GM21360 (cell line): ENCODE measurements around the gene TMEM98.
"Not testable (repeated sequence)": the region's sequence is repeated elsewhere in the genome, so short reads cannot be mapped to it uniquely, and the experiment has no call there.

Experiments used
- ATAC-seq: cut with Tn5 transposase; IDR thresholded peaks from one replicate; pipeline ENCODE4 v1.9.1; 2021; ENCODE audit warnings: mild to moderate bottlenecking, moderate library complexity; ENCODE audit not compliant: unreplicated experiment

Gene TMEM98, protein sequence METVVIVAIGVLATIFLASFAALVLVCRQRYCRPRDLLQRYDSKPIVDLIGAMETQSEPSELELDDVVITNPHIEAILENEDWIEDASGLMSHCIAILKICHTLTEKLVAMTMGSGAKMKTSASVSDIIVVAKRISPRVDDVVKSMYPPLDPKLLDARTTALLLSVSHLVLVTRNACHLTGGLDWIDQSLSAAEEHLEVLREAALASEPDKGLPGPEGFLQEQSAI

DNA sequence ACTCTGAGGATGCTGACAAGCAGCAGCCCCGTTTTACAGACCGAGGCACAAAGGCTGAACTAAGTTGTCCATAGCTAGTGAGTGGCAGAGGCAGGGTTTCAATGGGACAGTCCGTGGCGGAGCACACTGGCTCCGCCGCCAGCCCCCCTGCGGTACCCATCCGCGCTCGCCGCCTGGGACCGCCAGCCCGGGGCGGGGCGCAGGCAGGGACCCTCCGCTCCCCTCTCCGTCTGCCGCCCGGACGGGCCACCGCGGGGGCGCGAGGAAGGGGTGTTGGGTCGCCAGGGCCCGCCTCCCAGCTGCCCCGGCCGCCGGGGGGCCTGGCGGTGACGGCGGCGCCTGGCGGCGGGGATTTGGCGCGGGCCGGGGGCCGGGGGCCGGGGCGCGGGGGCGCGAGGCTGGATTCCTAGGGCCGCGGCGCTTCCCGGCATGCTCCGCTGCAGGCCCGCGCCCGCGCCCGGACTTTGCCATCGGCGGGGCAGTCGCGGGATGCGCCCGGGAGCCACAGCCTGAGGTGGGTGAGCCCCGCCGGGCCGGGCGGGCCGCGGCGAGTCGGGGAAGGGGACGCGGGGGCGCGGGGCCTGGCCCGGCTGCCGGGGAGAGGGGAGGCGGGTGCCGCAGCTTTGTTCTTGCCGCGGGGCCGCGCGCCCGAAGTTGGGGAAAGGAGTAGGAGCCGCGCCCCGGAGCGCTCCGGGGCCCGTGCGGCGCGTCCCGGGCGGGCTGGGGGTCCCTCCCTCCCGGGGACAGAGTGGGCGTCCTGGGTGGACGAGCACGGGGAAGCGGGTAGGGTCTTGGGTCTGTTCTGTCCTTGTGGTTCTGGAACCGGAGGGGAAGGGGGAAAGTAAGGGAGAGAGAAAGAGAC, at the start of gene TMEM98:
TSS of gene TMEM98 (plus strand) at position 430 of the 862 bp plus-strand sequence. CDS start 3,376 bp downstream, outside the sequence.
- no peak for ATAC-seq

DNA sequence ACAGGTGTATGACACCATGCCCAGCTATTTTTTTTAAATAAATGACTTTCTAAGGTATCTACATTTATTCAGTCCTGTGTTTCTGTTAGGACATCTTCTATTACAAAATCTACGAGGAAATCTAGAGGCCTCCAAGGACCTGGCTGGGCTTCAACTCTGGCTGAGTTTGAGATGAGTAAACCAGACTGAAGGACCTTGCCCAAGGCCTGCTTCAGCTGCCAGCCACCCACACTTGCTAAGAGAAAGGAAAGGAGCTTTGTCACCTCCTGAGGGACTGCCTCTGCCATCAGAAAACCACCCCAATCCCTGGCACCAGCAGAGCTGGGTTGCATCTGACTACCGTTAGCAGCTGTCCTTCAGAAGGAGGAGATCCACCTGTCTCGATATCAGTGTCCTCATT, 49.7 kb upstream of the TMEM98 start:
- ATAC-seq, result no peak

DNA sequence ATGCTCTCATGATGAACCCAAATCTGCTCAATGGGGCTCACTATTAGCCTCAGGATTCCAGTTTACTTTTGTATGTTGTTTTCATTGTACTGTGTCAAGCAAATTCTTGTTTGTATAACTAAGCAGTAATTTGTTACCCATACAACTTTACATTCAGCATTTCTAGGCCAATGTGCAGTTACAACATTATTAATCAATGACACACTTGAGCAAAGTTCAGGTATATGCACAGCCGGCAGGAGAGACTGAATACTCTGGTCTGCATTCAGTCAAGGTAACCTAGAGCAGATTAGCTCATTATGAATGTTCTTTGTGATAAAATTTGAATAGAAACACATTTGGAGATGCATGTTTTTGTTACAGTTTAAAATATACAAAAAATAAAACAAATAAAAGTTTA, 48.8 kb upstream of the TMEM98 start:
- ATAC-seq, result no peak

DNA sequence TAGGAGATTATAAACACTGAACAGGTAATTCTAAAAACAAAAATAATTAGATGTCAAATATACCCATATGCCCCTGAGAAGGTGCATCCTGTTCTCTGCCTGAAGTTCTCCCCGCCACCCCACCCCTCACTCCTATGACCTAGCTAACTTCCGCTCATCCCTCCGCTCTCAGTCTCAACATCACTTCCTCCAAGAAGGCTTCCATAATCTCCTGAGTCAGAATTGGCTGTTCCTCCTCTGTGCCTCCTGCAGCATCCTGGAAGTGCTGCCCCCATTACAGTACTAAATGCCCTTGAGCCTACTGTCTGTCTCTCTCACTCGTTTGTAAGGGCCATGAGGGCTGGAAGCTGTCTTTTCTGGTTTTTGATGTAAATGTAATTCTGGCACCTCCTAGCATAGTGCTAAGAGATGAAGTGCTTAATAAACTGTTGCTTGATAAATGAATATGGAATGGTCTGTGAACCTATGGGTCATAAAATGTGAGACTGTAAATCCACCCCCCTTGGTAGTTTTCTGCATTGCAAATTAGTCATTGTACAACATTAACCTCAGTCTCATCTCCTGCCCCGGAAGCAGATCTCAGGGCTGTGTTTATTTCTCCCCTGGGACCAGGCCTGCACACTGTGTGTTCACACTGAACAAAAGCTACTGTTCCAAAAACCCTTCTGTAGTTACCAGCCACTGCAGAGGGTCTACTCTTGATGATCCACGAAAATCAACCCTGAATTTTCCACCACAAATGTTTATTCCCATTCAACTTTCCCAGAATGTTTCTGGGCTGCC, 47.1 kb upstream of the TMEM98 start:
- ATAC-seq, result no peak

DNA sequence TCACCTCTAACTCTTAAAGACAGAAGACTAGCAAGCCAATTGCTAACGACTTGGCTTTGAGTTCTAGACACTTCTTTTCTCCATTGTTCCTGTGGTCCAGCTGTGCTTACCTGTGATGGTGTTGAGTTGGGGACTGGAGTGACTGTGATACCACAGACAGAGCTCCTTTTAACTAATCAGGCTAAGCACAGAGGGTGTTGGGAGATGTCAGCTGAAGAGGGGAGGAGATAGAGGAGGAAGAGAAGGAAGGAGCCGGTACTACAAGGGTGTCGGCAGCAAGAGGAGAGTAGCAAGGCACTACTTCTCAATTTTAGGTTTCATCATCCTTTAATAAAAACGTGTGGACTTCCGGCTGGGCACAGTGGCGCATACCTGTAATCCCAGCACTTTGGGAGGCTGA, 45.9 kb upstream of the TMEM98 start:
- no peak for ATAC-seq

DNA sequence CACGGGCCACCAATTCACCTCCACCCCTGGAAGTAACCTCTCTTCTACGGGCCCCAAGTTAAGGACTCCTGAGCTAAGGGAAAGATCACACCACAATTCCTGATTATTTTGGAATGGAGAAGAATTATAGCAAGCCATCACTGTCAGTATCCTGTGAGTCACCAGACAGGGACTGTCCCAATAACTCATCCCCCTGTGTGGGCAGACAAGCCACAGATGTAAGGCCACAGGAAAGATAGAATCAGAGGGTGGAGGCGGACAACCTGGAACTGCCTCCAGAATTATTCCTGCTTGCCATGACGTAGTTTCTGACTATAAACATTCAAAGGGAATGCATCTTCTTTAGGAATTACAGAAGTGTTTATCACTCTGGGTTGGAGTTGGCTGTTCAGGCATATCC, 45.2 kb upstream of the TMEM98 start:
- ATAC-seq, result no peak

DNA sequence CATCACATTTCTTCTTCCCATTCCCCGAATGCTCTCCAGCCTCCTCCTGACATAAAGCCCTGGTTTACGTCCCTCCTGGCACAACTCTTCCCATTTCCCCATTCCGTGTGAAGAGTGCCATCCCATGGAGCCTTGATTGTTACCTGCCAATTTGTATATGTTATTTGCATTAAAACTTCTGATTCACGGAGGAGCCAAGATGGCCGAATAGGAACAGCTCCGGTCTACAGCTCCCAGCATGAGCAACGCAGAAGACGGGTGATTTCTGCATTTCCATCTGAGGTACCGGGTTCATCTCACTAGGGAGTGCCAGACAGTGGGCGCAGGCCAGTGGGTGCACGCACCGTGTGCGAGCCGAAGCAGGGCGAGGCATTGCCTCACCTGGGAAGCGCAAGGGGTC, 41.0 kb upstream of the TMEM98 start:
- ATAC-seq, result not testable (repeated sequence)

DNA sequence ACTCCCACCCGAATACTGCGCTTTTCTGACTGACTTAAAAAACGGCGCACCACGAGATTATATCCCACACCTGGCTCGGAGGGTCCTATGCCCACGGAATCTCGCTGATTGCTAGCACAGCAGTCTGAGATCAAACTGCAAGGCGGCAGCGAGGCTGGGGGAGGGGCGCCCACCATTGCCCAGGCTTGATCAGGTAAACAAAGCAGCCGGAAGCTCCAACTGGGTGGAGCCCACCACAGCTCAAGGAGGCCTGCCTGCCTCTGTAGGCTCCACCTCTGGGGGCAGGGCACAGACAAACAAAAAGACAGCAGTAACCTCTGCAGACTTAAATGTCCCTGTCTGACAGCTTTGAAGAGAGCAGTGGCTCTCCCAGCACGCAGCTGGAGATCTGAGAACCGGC, 40.5 kb upstream of the TMEM98 start:
- ATAC-seq, result not testable (repeated sequence)

DNA sequence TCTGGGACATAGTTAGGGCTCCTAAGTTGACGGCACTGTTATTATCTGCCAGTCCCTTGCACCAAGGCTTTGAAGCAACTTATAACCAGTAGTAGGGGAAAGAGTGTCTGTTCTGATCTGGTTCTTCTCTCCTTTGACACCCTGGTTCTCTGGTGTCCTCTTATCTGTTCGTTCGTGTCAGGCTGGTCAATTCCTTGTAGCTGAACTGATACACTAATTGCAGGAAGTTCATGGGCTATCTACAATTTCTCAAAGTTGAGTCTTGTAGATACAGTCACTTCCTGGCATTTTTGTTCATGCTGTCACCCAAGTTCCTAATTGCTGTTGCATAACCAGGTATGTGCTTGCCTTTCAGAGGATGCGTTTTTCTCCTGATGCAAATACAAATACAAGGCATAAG, 33.7 kb upstream of the TMEM98 start:
- ATAC-seq, result no peak

DNA sequence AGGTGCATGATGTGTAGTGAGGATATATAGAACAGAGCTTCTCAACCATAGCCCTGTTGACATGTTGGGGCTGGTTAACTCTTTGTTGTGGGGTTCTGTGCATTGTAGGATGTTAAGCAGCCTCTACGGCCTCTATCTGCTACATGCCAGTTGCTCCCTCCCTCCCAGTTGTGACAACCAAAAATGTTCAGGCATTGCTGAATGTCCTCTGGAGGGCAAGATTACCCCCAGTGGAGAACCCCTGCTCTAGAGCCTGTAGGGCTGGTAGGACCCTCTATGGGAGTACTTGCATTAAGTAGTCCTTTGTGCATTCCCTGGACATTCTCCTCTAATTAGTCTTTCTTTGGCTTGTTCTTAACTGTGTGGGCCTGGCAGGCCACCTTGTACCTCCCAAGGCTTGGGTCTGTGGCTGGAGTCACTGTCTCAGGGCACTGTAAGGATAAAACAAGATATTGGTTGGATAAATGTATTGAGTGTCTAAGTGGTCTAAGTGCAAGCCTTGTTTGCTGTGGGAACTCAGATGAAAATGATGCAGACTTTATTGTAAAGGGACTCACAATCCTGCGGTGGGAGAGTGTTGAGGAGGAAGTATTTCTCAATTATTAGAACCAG, 31.2 kb upstream of the TMEM98 start:
- no peak for ATAC-seq

DNA sequence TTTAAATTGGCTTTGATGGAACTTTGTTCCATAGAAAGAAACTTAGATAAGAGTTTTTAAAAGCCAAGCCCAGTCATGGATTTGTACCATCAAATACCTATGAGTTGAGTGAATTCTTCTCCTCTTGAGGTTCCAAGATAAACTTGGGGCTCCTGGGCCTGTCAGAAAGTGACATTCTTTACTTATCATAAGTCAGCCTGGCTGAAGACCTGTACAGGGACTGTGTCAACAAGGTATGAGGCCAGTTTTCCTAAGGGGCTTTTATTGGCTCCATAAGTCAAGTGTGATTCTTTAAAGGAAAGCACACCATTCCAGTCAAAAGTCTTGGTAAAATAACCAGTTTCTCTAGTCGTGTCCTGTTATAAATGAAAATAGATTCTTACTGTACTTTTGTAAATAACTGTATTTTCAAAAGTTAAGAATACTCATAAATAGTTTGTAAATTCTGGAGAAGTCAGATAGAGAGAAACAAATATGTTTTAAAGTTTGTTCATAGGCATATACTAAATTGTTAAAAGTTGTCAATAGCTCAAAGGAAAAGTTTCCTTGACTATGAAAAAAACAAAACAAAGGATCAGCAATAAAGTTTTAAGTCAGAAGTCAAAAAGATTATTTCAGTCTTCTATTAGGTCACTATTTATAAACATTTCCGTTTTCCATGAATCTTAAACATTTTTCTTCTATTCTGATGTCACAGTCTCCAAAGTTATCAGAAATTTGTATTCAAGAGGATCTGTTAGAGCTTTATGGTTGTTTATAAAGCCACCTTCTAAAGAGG, 28.5 kb upstream of the TMEM98 start:
- no peak for ATAC-seq

DNA sequence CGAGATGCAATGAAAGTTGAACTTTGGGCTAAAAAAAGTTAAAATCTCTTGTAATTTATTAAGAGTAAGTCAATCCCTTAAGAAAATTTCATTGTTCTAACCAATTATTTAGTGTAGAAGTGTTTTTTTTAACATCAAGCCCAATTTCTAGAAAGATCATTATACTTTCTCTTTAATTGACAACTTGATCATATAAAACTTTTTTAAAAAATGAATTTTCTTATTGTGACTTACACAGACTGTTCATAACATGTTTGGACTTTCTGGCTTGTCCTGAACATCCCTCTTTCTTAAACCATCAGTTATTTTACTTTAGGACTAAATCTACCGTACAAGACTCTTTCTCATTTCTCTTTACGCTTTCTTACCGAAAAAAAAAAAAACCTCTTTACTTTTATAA, 26.2 kb upstream of the TMEM98 start:
- no peak for ATAC-seq

DNA sequence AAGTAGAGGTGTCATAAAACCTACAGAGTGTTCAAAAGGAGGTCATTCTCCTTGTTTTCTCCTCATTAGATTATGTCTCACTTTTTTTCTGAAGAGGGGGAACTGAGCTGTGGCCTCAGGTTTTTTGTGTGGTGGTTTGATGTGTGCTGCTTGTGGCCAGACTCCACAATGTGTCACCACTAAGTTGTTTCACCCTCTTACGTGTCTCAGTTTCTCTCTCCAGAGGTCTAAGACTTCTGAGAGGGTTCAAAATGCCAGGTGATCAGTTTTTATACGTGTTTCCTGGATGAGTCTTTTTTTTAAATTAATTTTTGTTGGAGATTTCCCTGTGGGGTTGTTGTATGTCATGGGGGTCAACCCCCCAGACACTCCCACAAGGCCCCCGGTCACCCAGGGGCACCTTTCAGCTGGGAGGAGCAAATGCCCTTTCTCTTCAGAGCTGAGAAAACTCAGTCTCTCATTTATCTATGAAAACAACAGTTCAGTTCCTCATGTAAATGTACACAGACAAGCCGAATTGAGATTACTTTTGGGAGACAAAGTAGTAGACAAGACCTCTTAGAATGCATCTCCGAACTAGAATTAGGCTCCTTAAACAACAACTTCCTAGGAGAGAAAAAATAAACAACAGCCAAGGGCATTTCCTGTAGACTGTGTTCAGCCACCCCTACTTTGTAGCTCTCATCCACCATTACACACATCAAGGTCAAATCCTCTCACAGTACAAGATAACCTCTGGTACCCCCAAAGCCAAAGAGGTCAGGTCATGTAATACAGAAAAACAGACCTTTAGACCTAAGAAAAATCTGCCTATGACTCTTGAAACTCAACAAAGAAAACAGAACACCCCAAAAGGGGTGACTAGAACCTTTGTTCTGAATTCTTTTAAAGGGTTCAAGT, 23.9 kb upstream of the TMEM98 start:
- no peak for ATAC-seq

DNA sequence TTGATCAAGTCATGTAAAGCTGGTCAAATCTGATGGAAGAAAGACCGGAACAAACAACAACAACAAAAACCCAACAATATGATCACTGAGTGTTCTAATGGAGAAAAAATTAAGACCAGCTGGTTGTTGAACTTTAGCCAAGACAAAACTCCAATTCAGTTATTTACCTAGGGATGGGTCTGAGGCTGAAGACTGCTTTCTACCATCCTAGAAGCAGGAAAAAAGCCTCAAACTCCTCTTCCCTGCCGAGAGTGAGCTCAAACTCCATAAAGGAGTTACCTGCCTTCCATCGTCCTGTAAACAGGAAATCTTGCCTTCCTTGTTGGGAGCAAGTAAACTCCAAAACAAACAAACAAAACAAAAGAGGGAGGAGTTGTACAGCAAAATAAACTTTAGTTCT, 23.1 kb upstream of the TMEM98 start:
- no peak for ATAC-seq

DNA sequence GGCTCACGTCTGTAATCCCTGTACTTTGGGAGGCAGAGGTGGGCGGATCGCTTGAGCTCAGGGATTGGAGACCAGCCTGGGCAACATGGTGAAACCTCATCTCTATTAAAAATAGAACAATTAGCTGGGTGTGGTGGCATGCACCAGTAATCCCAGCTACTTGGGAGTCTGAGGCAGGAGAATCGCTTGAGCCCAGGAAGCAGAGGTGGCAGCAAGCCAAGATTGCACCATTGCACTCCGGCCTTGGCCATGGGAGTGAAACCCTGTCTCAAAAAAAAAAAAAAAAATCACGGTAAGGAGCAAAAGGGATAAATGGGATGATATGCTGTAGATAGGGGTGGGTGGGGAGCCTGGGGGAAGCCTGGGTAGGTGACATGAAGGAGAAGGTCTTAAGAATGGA, 20.4 kb upstream of the TMEM98 start:
- no peak for ATAC-seq

DNA sequence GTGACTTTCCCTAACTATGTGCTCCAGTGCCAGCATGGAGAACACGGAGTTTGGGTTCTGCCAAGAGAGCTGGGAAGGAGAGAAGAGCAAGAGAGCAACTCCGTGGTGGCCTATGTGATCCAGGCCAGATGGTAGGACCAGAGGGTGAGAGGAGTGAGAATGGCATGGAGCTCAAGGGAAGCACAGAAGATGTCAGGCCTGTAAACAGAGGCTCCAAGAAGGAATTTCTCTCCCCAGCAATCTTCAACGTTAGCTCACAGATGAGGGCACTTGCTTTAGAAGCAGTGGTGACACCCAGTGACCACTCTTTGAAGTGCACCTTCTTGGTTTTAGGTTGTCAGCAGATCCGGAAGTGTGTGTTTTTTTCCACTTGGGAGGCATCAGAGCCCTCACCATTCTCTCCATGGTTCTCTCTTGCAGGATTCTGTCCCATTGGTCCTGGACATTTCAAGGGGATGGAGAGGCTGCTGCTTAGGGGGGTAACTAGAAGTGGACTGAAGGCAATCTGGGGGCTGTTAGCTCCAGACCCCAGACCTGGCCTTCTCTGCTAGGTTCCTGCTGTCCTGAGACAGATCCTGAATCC, 18.1 kb upstream of the TMEM98 start:
- ATAC-seq, result no peak

DNA sequence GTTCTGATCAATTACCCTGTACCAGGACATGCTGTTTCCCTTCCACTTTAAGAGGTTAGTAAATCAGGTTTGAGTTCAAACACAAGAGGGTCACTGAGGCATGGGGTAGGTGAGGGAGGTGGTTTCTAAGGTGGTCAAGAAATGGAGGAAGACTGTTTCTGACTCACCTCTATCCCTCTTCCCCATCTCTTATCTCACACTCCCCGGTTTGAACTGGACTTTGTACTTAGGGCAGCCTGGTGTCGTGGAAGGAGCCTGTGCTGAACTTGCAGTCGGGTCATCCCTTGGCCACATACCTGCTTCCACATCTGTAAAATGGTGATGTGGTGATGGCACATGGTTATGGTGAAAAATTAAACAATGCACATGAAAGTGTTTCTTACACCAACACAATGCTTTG, 17.2 kb upstream of the TMEM98 start:
- ATAC-seq, result no peak

DNA sequence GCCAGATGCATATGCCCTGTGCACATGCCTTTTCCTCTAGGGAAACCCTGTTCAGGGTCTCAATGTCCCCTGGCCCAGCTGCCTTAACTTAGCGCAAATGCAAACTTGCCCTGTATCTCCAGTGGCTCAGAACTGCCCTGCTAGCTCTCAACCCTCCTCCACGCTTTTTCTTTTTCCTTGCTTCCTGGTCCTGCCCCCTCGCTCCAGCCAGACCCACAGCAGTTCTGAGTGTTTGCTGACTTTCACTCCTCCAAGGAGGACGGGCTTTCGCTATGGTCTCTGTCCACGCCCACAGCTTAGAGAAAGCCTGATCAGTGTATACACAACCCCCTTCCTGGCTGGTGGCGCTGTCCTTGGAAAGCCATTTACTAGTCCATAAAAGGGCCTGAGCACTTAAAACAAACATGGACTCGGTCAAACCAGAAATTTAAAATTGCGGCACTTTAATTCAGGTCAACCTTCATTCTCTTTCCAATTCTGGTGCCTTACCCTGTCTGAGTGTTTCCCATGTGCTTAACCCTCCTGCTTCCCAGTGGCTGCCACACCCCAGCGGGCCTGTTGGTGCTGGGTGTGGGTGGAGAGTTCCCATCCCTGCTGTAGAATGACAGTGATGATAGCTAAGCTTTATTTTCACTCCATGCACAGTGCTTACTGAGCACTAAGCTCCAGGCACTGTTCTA, 15.6 kb upstream of the TMEM98 start:
- no peak for ATAC-seq

DNA sequence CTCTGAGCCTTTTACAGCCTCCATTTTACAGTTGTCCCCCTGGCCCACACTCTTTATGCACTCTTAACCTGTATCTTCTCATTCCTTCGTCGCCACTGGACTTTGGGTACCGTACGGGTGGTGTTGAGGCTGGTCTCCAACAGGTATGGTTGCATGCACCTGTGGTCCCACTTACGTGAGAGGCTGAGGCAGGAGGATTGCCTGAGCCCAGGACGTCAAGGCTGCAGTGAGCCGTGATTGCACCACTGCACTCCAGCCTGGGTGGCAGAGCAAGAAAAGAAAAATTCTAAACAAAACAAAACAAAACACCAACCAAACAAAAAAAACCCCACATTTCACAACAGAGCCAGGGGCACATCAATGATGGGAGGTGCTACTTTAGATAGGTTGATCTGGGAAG, 14.4 kb upstream of the TMEM98 start:
- ATAC-seq, result no peak
